Epithelial cell of esophagus (primary cell): ENCODE results near the gene RSKR.
A peak's percentile ranks its signal among the peaks of the same experiment; 100 is the strongest.
"Not testable (repeated sequence)": the region's sequence is repeated elsewhere in the genome, so short reads cannot be mapped to it uniquely, and the experiment has no call there.

Experiments used
- DNase-seq: peaks from one replicate; pipeline ENCODE4 v3.0.0; 2010; ENCODE audit warnings: low read depth
- H3K4me3 ChIP-seq: 2 replicates; pipeline ENCODE4 v1.5.1; 2011; ENCODE audit warnings: mild to moderate bottlenecking, low read length, control low read depth
- CTCF ChIP-seq: IDR thresholded peaks from 2 replicates; pipeline ENCODE4 v1.5.1; 2011; ENCODE audit warnings: low read depth, mild to moderate bottlenecking, low read length, control low read depth, inconsistent platforms; ENCODE audit not compliant: insufficient read depth; ENCODE audit errors: missing control alignments

The RSKR gene

GRCh38 chr17:28576758-28577465 lies 37.1 kb downstream of the RSKR start, which contains the start of gene ALDOC:
Gene ALDOC (minus strand): TSS chr17:28576895. CDS start chr17:28575532, 1,363 bp downstream.
- peak within 1 kb of the TSS; percentile 44 for H3K4me3 ChIP-seq
- no peak for TF ChIP-seq CTCF
- peak; percentile 97 for DNase-seq

GRCh38 chr17:28576016-28576415 lies 38.0 kb downstream of the RSKR start:
- not testable (repeated sequence) for DNase-seq, H3K4me3 ChIP-seq

- H3K4me3 ChIP-seq: no peak overlapping the region
- no peak for DNase-seq
- no peak for TF ChIP-seq CTCF
These were observed 38.7 kb downstream of the RSKR start for GRCh38 chr17:28575126-28575795.

GRCh38 chr17:28574526-28574925 lies 39.5 kb downstream of the RSKR start:
- DNase-seq: no peak
- no peak overlapping the region for H3K4me3 ChIP-seq
- peak; percentile 25 for TF ChIP-seq CTCF

- no peak overlapping the region for H3K4me3 ChIP-seq
- DNase-seq: no peak
- TF ChIP-seq CTCF: no peak
These were observed 40.0 kb downstream of the RSKR start for GRCh38 chr17:28573966-28574480.

- H3K4me3 ChIP-seq: no peak overlapping the region
- no peak for DNase-seq
- no peak for TF ChIP-seq CTCF
These were observed 40.5 kb downstream of the RSKR start for GRCh38 chr17:28573521-28573920.

GRCh38 chr17:28573040-28573380 lies 41.0 kb downstream of the RSKR start:
- no peak for TF ChIP-seq CTCF
- no peak overlapping the region for H3K4me3 ChIP-seq
- no peak for DNase-seq
